Motor neuron (in vitro differentiated cells): ENCODE measurements around the gene FAM168B. TPM values are rescaled to one million over a fixed set of nuclear protein-coding genes. Genes with fewer than 3 reads are reported as not detected.
A peak's percentile ranks its signal among the peaks of the same experiment; 100 is the strongest.

Source experiments
- ATAC-seq, 8 experiments: fragments of 200-7000 bp; cut with Tn5 transposase; replicated peaks in 6 of 8; 2 replicates each; pipeline ENCODE4 v1.8.0; 2021; ENCODE audit warnings: mild to moderate bottlenecking in 8 of 8, moderate library complexity in 8 of 8
- H3K27ac ChIP-seq, 2 donors: fragments of 250-450 bp; sonication (Bioruptor Pico); 2 replicates each; pipeline ENCODE4 v1.9.0; 2021; ENCODE audit warnings: antibody characterized with exemption in 2 of 2, mild to moderate bottlenecking in 2 of 2, moderate library complexity in 1 of 2
- H3K4me1 ChIP-seq, 2 donors: fragments of 250-450 bp; sonication (Bioruptor Pico); replicated peaks in 1 of 2; 2 replicates each; pipeline ENCODE4 v1.6.1; 2021; ENCODE audit warnings: antibody characterized with exemption in 2 of 2, mild to moderate bottlenecking in 2 of 2, moderate library complexity in 1 of 2
- H3K4me3 ChIP-seq, 5 donors: fragments of 250-450 bp; sonication (Bioruptor Pico); 2 replicates each; pipeline ENCODE4 v1.9.0; 2021; ENCODE audit warnings: antibody characterized with exemption in 5 of 5, mild to moderate bottlenecking in 5 of 5, moderate library complexity in 4 of 5
- WGBS, 10 experiments: fragments of 450-650 bp; shearing (Covaris generic); methylation state at CpG; one replicate each; pipeline ENCODE4 v1.0.0; 2022; 5-methylcytosine and 5-hydroxymethylcytosine counted together
- in situ Hi-C, 9 experiments: fragments of 400-800 bp; cut with MboI; loops; one replicate each; pipeline ENCODE4 v1.15.0; 2021; ENCODE audit warnings: low sequenced_read_pairs in 9 of 9, low pct_unique_long_range_greater_than_20kb in 2 of 9; ENCODE audit not compliant: unreplicated experiment in 9 of 9
- total RNA-seq, 8 experiments: library from RNA; unstranded; fragments of 300-600 nt; gene quantifications; 2 replicates each; pipeline versions ENCODE4 v1.2.3 to v1.2.4, GENCODE V29; 2022

The FAM168B gene
- total RNA-seq, 8 experiments from 2014 or later: 43.6 to 100 (median 70.4) TPM

DNA sequence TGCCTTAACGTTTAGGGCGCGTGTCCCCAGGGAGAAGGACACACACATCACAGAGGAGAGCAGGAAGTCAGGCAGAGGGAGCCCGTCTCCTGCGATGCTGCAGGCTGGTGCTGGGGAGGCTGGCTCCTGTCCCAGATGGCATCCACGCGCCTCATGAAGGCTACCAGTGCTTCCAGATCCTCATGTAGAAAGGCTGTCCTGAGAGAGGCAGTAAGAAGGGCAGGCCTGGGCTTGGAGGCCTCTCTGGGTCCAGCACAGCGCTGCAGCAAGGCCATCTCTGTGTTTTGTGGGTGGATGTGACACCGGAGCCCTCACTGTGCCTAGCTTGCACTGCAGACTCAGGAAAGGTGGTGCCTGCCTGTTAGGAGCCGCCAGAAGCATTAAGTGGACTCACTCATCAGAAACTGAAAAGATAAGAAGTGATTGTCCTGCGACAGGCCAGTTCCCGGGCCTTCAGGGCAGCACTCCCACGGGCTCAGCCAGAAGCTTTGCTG, 62.7 kb downstream of the FAM168B start:
- no peak for ATAC-seq
- H3K4me3 ChIP-seq: no peak overlapping the region
- no peak overlapping the region for H3K27ac ChIP-seq
- in situ Hi-C loops: no loop called here
- H3K4me1 ChIP-seq: peaks cover 4 to 10% of the 10 kb centered on the region in 2 donors
- WGBS, 10 experiments: 52 to 89% (median 80%) methylated on average over 1 to 9 of the region's 13 CpGs; no CpG with 5 or more reads in 3 of the 10 experiments

- ATAC-seq: no peak
- in situ Hi-C loops: no loop called here
- Histone ChIP-seq H3K4me1 (peaks cover 0 to 8% of the 10 kb centered on the region in 2 donors), H3K4me3 (no peak overlapping the region), H3K27ac (no peak overlapping the region)
- 30 to 100% (median 71%) methylated on average over 1 to 6 of the region's 8 CpGs; no CpG with 5 or more reads in 5 of the 10 experiments for WGBS, 10 experiments
Observed at GRCh38 chr2:131029812-131030211, 63.4 kb downstream of the FAM168B start.

DNA sequence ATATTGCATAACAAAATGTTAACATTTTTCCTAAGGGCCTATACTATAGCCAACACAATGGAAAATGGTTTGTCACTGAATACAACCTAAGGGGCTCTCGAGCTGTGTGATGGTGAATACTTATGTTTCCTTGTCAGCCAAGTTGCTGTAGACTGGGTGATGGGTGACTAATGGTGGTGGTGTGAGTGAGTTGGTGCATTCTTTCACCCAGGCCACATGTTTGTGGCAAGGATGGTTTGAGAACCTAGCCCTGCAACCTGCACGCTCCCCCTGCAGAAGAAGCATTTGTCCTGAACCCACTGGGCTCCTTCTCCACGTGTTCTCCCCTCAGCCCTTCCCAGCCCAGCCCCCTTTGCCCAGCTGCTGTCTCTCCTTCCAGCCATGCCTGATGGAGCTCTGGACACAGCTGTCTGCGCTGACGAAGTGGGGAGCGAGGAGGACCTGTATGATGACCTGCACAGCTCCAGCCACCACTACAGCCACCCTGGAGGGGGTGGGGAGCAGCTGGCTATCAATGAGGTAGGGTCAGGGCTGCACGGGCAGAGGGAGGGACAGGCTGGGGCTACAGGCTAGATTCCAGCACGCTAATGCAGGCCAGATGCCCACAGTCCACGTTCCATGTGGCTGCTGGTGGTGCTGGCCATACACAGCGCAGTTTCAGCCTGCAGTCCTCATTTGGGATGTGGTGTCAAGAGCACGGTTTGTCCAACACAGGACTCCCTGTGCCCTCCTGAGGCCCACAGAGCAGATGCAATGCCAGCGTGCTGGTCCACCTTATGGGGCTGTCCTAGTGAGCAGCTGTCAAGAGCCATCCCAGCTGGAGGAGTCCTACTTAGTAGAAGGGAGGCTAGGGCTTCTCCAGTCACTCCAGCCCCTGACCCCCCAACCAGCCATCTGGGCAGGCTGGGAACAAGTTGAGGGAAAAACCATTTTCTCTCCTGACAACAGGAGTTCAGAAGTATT, 65.4 kb downstream of the FAM168B start:
- Histone ChIP-seq H3K4me3 (no peak overlapping the region), H3K4me1 (no peaks in the 10 kb centered on the region), H3K27ac (no peak overlapping the region)
- 36 to 100% (median 80%) methylated on average over 1 to 5 of the region's 12 CpGs; no CpG with 5 or more reads in 1 of the 10 experiments for WGBS, 10 experiments
- in situ Hi-C loops: no loop called here
- peak in 2 of 8 experiments; percentile 17 to 58 for ATAC-seq

GRCh38 chr2:131026919-131027318, 66.3 kb downstream of the FAM168B start:
- Histone ChIP-seq H3K4me1 (no peaks in the 10 kb centered on the region), H3K27ac (no peak overlapping the region), H3K4me3 (no peak overlapping the region)
- in situ Hi-C loops: no loop called here
- ATAC-seq: peak in 3 of 8 experiments; percentile 53 to 89 (median 81)
- WGBS, 10 experiments: 0 to 67% (median 48%) methylated on average over 1 to 4 of the region's 5 CpGs; no CpG with 5 or more reads in 6 of the 10 experiments

DNA sequence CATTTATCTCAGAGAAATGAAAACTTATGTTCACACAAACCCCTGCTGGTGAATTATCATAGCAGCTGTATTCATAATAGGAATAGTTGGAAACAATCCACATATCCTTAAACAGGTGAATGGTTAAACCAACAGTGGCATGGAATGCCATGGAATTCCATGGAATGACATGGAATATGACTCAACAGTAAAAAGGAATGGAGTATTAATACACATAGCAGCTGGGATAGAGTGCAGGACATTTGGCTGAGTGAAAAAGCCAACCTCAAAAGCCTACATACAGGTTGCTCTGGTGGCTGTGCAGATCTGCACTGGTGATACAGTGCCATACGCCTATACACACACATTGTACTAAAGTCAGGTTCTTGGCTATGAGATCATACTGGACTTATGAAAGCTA, 69.5 kb downstream of the FAM168B start:
- Histone ChIP-seq H3K4me3 (no peak overlapping the region), H3K4me1 (no peaks in the 10 kb centered on the region), H3K27ac (no peak overlapping the region)
- ATAC-seq: no peak
- in situ Hi-C loops: no loop called here
- 43 to 100% (median 88%) methylated on average over 1 of the region's 1 CpG; no CpG with 5 or more reads in 5 of the 10 experiments for WGBS, 10 experiments

GRCh38 chr2:131022731-131023130, 70.5 kb downstream of the FAM168B start:
- in situ Hi-C loops: no loop called here
- Histone ChIP-seq H3K4me3 (no peak overlapping the region), H3K27ac (no peak overlapping the region), H3K4me1 (no peaks in the 10 kb centered on the region)
- 0 to 100% (median 91%) methylated on average over 1 of the region's 1 CpG; no CpG with 5 or more reads in 3 of the 10 experiments for WGBS, 10 experiments
- ATAC-seq: no peak

DNA sequence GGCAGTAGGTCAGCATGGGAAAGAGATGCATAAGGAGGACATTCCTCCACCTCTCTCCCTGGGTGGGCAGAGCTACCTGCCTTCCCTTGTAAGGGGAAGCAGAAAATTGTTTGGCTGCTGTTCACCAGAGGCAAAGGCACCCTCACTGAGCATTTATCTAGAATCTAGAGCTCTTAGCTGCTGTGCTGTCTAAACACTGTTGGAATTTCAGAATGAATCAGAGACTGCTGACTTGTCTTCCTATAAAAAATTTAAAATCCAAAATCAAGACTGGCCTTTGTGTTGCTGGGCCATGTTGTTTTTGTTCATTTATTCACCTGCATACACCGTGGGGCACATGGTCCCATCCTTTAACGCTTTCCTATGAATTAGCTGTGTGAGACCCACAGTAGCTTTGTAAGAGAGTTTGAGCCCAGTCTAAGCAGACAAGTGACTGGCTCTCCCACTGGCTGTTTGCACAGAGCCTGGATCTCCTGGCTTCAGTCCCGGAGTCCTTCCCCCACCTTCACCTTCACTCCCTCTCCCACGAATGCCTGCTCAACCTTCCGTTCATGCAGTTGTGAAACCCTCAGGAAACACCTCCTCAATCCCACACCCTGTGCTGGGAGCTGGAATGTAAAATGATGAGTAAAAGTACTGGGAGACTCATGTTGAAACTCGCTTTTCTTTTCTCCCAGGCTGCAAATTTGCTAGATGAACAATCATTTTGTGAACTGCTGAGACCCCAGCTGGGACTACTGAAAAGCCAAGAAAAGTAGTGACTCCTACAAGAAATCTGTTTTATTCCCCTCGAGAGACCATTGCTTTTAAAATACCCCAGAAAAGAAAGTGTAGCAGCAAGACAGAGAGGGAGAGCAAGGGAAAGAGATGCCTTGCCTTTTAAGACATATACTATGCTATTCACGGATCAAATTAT, 76.2 kb downstream of the FAM168B start:
- Histone ChIP-seq H3K27ac (no peak overlapping the region), H3K4me3 (no peak overlapping the region), H3K4me1 (no peaks in the 10 kb centered on the region)
- peak in 3 of 8 experiments; percentile 58 to 73 (median 66) for ATAC-seq
- WGBS, 10 experiments: 10 to 100% (median 66%) methylated on average over 1 to 7 of the region's 8 CpGs; no CpG with 5 or more reads in 1 of the 10 experiments
- in situ Hi-C loops: no loop called here

GRCh38 chr2:131015764-131016163, 77.5 kb downstream of the FAM168B start:
- WGBS, 10 experiments: 82 to 100% (median 94%) methylated on average over 1 to 11 of the region's 11 CpGs; no CpG with 5 or more reads in 5 of the 10 experiments
- Histone ChIP-seq H3K4me3 (no peak overlapping the region), H3K27ac (no peak overlapping the region), H3K4me1 (no peaks in the 10 kb centered on the region)
- no peak for ATAC-seq
- in situ Hi-C loops: no loop called here

GRCh38 chr2:131014141-131014540, 79.1 kb downstream of the FAM168B start:
- H3K4me1 ChIP-seq: no peaks in the 10 kb centered on the region
- no peak for ATAC-seq
- H3K4me3 ChIP-seq: no peak overlapping the region
- H3K27ac ChIP-seq: no peak overlapping the region
- in situ Hi-C loops: no loop called here

DNA sequence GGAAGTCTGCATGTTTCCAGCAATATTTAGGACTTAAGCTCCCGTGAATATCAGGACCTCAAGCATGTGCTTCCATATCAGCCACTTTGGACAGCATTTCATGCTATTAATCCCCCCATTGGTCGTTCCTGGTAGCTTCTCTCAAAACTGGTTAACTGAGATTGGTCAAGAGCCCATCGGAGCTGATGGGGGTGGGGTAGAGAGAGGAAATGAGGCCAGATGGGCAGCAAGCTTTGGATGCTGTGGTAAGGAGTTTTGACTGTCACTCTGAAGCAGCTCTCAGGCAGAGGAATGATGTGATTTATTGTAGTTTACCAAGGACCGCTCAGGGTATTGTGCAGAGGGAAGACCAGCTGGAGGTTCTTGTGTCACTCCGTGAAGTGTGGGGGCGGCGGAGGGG, 81.8 kb downstream of the FAM168B start:
- Histone ChIP-seq H3K4me1 (no peaks in the 10 kb centered on the region), H3K4me3 (no peak overlapping the region), H3K27ac (no peak overlapping the region)
- peak in 2 of 8 experiments; percentile 16 to 32 for ATAC-seq
- in situ Hi-C loops: no loop called here
- 42 to 100% (median 66%) methylated on average over 2 to 7 of the region's 7 CpGs; no CpG with 5 or more reads in 1 of the 10 experiments for WGBS, 10 experiments

- Histone ChIP-seq H3K4me1 (no peaks in the 10 kb centered on the region), H3K27ac (no peak overlapping the region), H3K4me3 (no peak overlapping the region)
- WGBS, 10 experiments: 0 to 100% (median 60%) methylated on average over 1 to 4 of the region's 4 CpGs; no CpG with 5 or more reads in 1 of the 10 experiments
- ATAC-seq: no peak
- in situ Hi-C loops: no loop called here
Observed at GRCh38 chr2:131010566-131010965, 82.7 kb downstream of the FAM168B start.

DNA sequence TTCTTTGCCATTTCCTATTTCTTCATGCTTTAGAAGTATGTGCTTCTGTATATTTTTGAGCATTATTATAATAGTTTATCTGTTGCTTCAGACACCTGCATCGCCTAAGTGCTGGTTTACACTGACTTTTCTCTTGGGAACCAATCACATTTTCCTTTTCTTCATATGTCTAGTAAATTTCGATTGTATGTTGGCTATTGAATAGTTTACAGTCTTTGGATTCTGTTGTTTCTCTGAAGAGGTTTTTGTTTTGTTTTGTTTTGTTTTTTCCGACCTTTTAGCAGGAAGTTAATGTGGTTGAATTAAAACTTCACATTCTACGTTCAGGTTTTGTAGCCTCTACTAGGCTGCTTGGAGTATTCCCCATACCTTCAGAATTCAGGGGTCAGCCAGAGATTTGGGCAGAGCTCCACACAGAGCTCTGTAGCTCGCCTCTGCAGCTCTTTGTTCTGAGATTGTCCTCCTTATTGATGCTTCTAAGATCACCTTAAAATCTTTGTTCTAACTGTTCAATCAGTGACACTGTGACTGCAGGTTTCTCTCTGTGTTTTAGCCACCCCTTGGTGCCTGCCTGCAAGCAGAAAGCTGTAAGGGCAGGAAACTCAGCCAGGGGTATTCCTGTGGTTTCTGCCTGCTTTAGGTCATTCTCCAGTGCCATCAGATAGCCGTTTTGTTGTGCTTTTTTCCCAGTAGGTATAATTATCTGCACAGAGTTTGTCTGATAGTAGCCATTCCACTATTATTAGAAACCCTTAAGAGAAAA, 83.4 kb downstream of the FAM168B start:
- 5 to 94% (median 70%) methylated on average over 3 to 6 of the region's 6 CpGs for WGBS, 10 experiments
- Histone ChIP-seq H3K4me1 (no peaks in the 10 kb centered on the region), H3K27ac (no peak overlapping the region), H3K4me3 (no peak overlapping the region)
- ATAC-seq: no peak
- in situ Hi-C loops: no loop called here
